ENCODE results near the gene NFATC3.
"Not testable (repeated sequence)": the region's sequence is repeated elsewhere in the genome, so short reads cannot be mapped to it uniquely, and the experiment has no call there.

Gene NFATC3

GRCh38 chr16:68089067-68089466, 3.9 kb downstream of the NFATC3 start:
- Mint-ChIP-seq H3K9me3 (no peaks in the 10 kb centered on the region), H3K27me3 (no peaks in the 10 kb centered on the region), H3K4me3 (peak overlapping the region; percentile 30 to 45), H3K36me3 (peaks cover 0 to 4% of the 10 kb centered on the region in 2 donors), H3K27ac (peak overlapping the region; percentile 82), H3K4me1 (peaks cover 29 to 70% of the 10 kb centered on the region in 2 donors)
- no peak for DNase-seq
- ATAC-seq (replicated peaks): no peak

GRCh38 chr16:68090130-68090529, 5.0 kb downstream of the NFATC3 start:
- DNase-seq: no peak
- no peaks in the 10 kb centered on the region for H3K27me3 Mint-ChIP-seq
- no peaks in the 10 kb centered on the region for H3K9me3 Mint-ChIP-seq
- ATAC-seq (replicated peaks): no peak
- no peak overlapping the region for H3K27ac Mint-ChIP-seq
- peaks cover 30 to 76% of the 10 kb centered on the region in 2 donors for H3K4me1 Mint-ChIP-seq
- H3K36me3 Mint-ChIP-seq: peaks cover 0 to 4% of the 10 kb centered on the region in 2 donors
- peak overlapping the region; percentile 57 to 66 for H3K4me3 Mint-ChIP-seq

DNA sequence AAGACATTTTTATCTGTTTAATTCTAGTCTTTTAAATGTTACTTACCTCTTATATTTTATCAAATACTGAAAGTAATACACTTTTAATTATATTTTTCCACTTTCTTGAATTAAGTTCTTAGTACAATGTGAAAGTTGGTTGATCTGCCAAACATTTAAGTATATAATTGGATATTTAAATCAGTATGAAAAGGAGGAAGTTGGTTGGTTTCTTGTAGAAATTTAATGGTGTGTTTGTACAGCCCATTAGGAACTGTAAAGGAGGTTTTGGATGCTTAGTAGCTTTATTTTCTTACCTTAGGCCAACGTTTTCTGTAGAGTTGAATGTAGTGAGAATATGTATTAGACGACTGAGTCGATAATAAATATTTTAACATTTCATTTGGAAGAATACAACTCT, 5.4 kb downstream of the NFATC3 start:
- Mint-ChIP-seq H3K27ac (peak overlapping the region; percentile 66), H3K36me3 (peaks cover 0 to 6% of the 10 kb centered on the region in 2 donors), H3K4me1 (peaks cover 33 to 80% of the 10 kb centered on the region in 2 donors), H3K9me3 (no peaks in the 10 kb centered on the region), H3K4me3 (peak overlapping the region; percentile 45 to 76), H3K27me3 (no peaks in the 10 kb centered on the region)
- ATAC-seq (replicated peaks) (no peak), DNase-seq (no peak)

DNA sequence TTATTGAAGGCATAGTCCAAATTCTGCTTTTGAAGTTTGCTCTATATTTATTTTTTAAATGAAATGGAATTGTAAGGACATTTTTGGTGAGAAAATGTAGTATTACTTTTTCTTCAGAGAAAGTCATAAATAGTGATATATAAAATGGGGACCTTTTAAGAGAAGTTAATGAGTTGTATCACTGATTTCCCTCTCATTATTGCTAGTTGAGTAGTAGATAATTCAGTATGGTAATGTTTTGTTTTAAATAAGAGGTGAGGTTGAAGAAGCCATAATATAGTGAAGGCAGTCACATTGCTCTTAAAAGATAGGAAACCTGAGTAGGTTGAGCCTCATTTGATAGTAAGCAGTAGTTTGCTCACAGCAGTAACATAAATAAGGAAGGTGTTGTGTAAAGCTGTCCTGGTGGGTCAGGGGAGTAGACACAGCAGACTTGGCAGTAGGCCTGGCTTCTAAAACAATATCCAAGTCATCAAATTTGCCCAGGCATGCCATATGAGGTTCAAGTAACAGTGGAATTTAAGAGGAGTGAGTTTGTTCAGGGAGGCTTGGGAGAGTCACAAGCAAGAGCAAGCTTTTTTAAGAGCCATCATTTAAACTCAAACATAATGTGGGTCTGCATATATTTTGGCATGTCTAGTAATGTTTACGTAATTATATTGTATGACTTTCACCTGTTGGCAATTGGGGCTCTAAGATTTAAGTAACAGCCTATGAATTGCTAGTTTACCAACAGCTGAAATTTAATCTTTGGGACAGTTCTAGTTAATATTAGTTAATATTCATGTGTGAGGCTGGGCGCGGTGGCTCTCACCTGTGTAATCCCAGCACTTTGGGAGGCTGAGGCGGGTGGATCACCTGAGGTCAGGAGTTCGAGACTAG, 6.5 kb downstream of the NFATC3 start:
- Mint-ChIP-seq H3K4me1 (peaks cover 38 to 90% of the 10 kb centered on the region in 2 donors), H3K9me3 (no peaks in the 10 kb centered on the region), H3K27ac (peak overlapping the region; percentile 47), H3K4me3 (peak overlapping the region; percentile 30 to 48), H3K36me3 (peaks cover 2 to 8% of the 10 kb centered on the region in 2 donors), H3K27me3 (no peaks in the 10 kb centered on the region)
- DNase-seq (no peak), ATAC-seq (replicated peaks) (no peak)

GRCh38 chr16:68092275-68092674, 7.1 kb downstream of the NFATC3 start:
- H3K4me1 Mint-ChIP-seq: peaks cover 43 to 92% of the 10 kb centered on the region in 2 donors
- H3K9me3 Mint-ChIP-seq; DNase-seq; H3K36me3 Mint-ChIP-seq; ATAC-seq (replicated peaks); H3K27me3 Mint-ChIP-seq: not testable (repeated sequence)
- H3K4me3 Mint-ChIP-seq: peak overlapping the region in 1 of 2 donors; percentile 30
- peak overlapping the region; percentile 47 for H3K27ac Mint-ChIP-seq

GRCh38 chr16:68093816-68094613, 8.8 kb downstream of the NFATC3 start:
- Mint-ChIP-seq H3K4me1 (peaks cover 45 to 91% of the 10 kb centered on the region in 2 donors), H3K27ac (peak overlapping the region; percentile 38), H3K9me3 (no peaks in the 10 kb centered on the region), H3K4me3 (peak overlapping the region in 1 of 2 donors; percentile 0), H3K27me3 (no peaks in the 10 kb centered on the region), H3K36me3 (peaks cover 6 to 11% of the 10 kb centered on the region in 2 donors)
- DNase-seq (no peak), ATAC-seq (replicated peaks) (peak; percentile 77 to 84)

GRCh38 chr16:68094614-68094934, 9.4 kb downstream of the NFATC3 start:
- no peaks in the 10 kb centered on the region for H3K9me3 Mint-ChIP-seq
- no peaks in the 10 kb centered on the region for H3K27me3 Mint-ChIP-seq
- H3K4me3 Mint-ChIP-seq: no peak overlapping the region
- H3K4me1 Mint-ChIP-seq: peaks cover 44 to 88% of the 10 kb centered on the region in 2 donors
- peaks cover 6 to 14% of the 10 kb centered on the region in 2 donors for H3K36me3 Mint-ChIP-seq
- DNase-seq: no peak
- peak overlapping the region; percentile 81 for H3K27ac Mint-ChIP-seq
- no peak for ATAC-seq (replicated peaks)

DNA sequence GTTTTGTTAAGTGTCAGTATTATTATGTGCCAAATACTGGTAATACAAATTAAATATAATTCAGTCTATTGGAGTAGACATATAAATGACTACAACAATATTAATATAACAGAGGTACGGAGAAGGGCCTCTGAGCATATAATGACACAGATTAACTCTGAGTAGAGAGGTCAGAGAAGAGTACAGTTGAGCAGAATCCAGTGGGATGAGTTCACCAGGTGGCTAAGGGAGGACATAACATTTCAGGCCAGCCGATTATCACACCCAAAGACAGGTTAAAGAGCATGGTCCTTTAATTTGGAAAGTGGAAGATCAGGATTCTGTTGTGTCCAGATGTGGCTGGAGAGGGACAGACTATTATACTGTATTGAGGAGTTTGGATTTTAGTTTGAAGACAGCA, 11.3 kb downstream of the NFATC3 start:
- peaks cover 42 to 80% of the 10 kb centered on the region in 2 donors for H3K4me1 Mint-ChIP-seq
- H3K27ac Mint-ChIP-seq: no peak overlapping the region

GRCh38 chr16:68097088-68097487, 11.9 kb downstream of the NFATC3 start:
- H3K27ac Mint-ChIP-seq: no peak overlapping the region

More for the DNA sequence above, 11.3 kb downstream of the NFATC3 start:
- Mint-ChIP-seq H3K27me3 (no peaks in the 10 kb centered on the region), H3K9me3 (no peaks in the 10 kb centered on the region), H3K36me3 (peaks cover 11 to 26% of the 10 kb centered on the region in 2 donors), H3K4me3 (no peak overlapping the region)
- ATAC-seq (replicated peaks) (no peak), DNase-seq (no peak)

GRCh38 chr16:68097895-68098294, 12.7 kb downstream of the NFATC3 start:
- DNase-seq: no peak
- no peak overlapping the region for H3K27ac Mint-ChIP-seq
- H3K4me3 Mint-ChIP-seq: no peak overlapping the region
- peaks cover 44 to 81% of the 10 kb centered on the region in 2 donors for H3K4me1 Mint-ChIP-seq
- no peak for ATAC-seq (replicated peaks)
- peaks cover 6 to 9% of the 10 kb centered on the region in 2 donors for H3K9me3 Mint-ChIP-seq
- peaks cover 18 to 35% of the 10 kb centered on the region in 2 donors for H3K36me3 Mint-ChIP-seq
- no peaks in the 10 kb centered on the region for H3K27me3 Mint-ChIP-seq

More at GRCh38 chr16:68097088-68097487, 11.9 kb downstream of the NFATC3 start:
- Mint-ChIP-seq H3K4me1 (peaks cover 41 to 80% of the 10 kb centered on the region in 2 donors), H3K27me3 (no peaks in the 10 kb centered on the region), H3K4me3 (no peak overlapping the region), H3K36me3 (peaks cover 14 to 30% of the 10 kb centered on the region in 2 donors), H3K9me3 (peaks cover 3 to 4% of the 10 kb centered on the region in 2 donors)
- DNase-seq (no peak), ATAC-seq (replicated peaks) (no peak)

DNA sequence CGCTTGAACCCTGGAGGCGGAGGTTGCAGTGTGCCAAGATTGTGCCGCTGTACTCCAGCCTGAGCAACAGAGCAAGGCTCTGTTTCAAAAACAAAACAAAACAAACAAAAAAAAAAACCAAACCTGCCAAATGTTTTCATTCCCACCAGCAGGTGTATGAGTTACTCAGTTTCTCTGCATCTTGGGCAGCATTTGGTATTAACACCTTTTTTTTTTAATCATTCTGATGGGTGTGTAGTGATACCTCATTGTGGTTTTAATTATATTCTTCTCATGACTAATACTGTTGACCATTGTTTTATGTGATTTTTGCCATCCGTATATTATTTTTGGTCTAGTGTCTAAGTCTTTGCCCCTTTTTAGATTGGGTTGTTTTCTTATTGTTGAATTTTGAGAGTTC, 15.3 kb downstream of the NFATC3 start:
- no peaks in the 10 kb centered on the region for H3K27me3 Mint-ChIP-seq
- peaks cover 38 to 81% of the 10 kb centered on the region in 2 donors for H3K4me1 Mint-ChIP-seq
- peaks cover 27 to 53% of the 10 kb centered on the region in 2 donors for H3K36me3 Mint-ChIP-seq
- ATAC-seq (replicated peaks) (no peak), DNase-seq (no peak)
- peaks cover 11% of the 10 kb centered on the region in 2 donors for H3K9me3 Mint-ChIP-seq
- H3K4me3 Mint-ChIP-seq: no peak overlapping the region
- H3K27ac Mint-ChIP-seq: no peak overlapping the region

- Mint-ChIP-seq H3K4me1 (peaks cover 44 to 98% of the 10 kb centered on the region in 2 donors), H3K4me3 (no peak overlapping the region), H3K27ac (no peak overlapping the region), H3K27me3 (no peaks in the 10 kb centered on the region), H3K36me3 (peaks cover 48 to 80% of the 10 kb centered on the region in 2 donors), H3K9me3 (peaks cover 24 to 36% of the 10 kb centered on the region in 2 donors)
- DNase-seq (no peak), ATAC-seq (replicated peaks) (no peak)
Measured at GRCh38 chr16:68105611-68106010, 20.4 kb downstream of the NFATC3 start.

GRCh38 chr16:68107230-68107928, 22.2 kb downstream of the NFATC3 start:
- H3K27ac Mint-ChIP-seq; DNase-seq; ATAC-seq (replicated peaks); H3K27me3 Mint-ChIP-seq; H3K4me3 Mint-ChIP-seq: not testable (repeated sequence)
- peaks cover 48 to 98% of the 10 kb centered on the region in 2 donors for H3K4me1 Mint-ChIP-seq
- H3K36me3 Mint-ChIP-seq: peaks cover 51 to 82% of the 10 kb centered on the region in 2 donors
- H3K9me3 Mint-ChIP-seq: peaks cover 26 to 37% of the 10 kb centered on the region in 2 donors

- ATAC-seq (replicated peaks); DNase-seq; H3K27me3 Mint-ChIP-seq; H3K27ac Mint-ChIP-seq; H3K4me3 Mint-ChIP-seq: not testable (repeated sequence)
- Mint-ChIP-seq H3K4me1 (peaks cover 50 to 98% of the 10 kb centered on the region in 2 donors), H3K9me3 (peaks cover 24 to 39% of the 10 kb centered on the region in 2 donors), H3K36me3 (peaks cover 51 to 79% of the 10 kb centered on the region in 2 donors)
Measured at GRCh38 chr16:68109156-68109555, 24.0 kb downstream of the NFATC3 start.
